K562 (cell line): ENCODE measurements around the gene POC1B. TPM values are rescaled to one million over a fixed set of nuclear protein-coding genes. Genes with fewer than 3 reads are reported as not detected.

Source experiments
- ATAC-seq: fragments of 200-7000 bp; cut with Tn5 transposase; 3 replicates; pipeline ENCODE4 v1.9.1; 2020; ENCODE audit warnings: moderate library complexity
- BruUV-seq: library from RNA; stranded (reverse); fragments of 400-500 nt; replicated peaks from 2 replicates; lab custom pipeline; 2021; lab: Mats Ljungman, UMichigan
- CTCF ChIA-PET: fragments of 300-600 bp; formaldehyde crosslinking; extraction: SDS; loops from one replicate; lab custom pipeline; 2021; ENCODE audit warnings: low intra/inter-chr PET ratio; lab: Yijun Ruan, JAX
- POLR2A ChIA-PET: fragments of 300-600, 350-650 bp; sonication (Branson Sonifier 250); formaldehyde crosslinking; extraction: SDS; loops from one replicate; lab custom pipeline; 2021; ENCODE audit warnings: antibody characterized with exemption, inconsistent platforms; lab: Yijun Ruan, JAX
- DNase-seq, 4 experiments: peaks; one replicate each; pipeline versions ENCODE4 v3.0.0 to v3.0.0-alpha.2; 2011 to 2018; ENCODE audit warnings: low spot score in 3 of 4, mixed read lengths in 3 of 4; ENCODE audit errors: extremely low read depth in 1 of 4
- FAIRE-seq: peaks from 2 replicates; lab custom pipeline; 2011; peaks lifted over from hg19 to GRCh38; lab: Jason Lieb, UNC
- H2AFZ ChIP-seq: 2 replicates; pipeline ENCODE4 v1.6.0; 2011; ENCODE audit warnings: low read depth, low read length, control low read depth, inconsistent platforms
- H3K27ac ChIP-seq: fragments of 200-600 bp; 3 replicates; pipeline ENCODE4 v1.8.0; 2011; ENCODE audit warnings: low read depth, mild to moderate bottlenecking, control low read depth, inconsistent platforms, low read length, moderate library complexity, mixed read lengths; ENCODE audit errors: extremely low read depth
- H3K27me3 ChIP-seq, 2 experiments: fragments of 300-600 bp in 1 of 2; 2 replicates in 1 of 2; 3 replicates in 1 of 2; pipeline versions ENCODE4 v1.6.0 to v1.8.0; 2011; ENCODE audit warnings: inconsistent platforms in 2 of 2, low read length in 2 of 2, mild to moderate bottlenecking in 1 of 2, mixed read lengths in 1 of 2, moderate library complexity in 1 of 2; ENCODE audit not compliant: control insufficient read depth in 2 of 2, insufficient read depth in 2 of 2
- H3K36me3 ChIP-seq: fragments of 300-600 bp; 3 replicates; pipeline ENCODE4 v1.8.0; 2011; ENCODE audit warnings: mild to moderate bottlenecking, low read length, inconsistent platforms; ENCODE audit not compliant: control insufficient read depth, insufficient read depth
- H3K4me1 ChIP-seq, 2 experiments: fragments of 200-600 bp in 1 of 2; replicated peaks in 1 of 2; 2 replicates in 1 of 2; 3 replicates in 1 of 2; pipeline versions ENCODE4 v1.5.1 to v1.8.0; 2011; ENCODE audit warnings: inconsistent platforms in 2 of 2, low read length in 2 of 2, mild to moderate bottlenecking in 1 of 2, mixed read lengths in 1 of 2, moderate library complexity in 1 of 2; ENCODE audit not compliant: control insufficient read depth in 2 of 2, insufficient read depth in 2 of 2
- H3K4me2 ChIP-seq: 2 replicates; pipeline ENCODE4 v1.6.1; 2011; ENCODE audit warnings: low read length, control low read depth, inconsistent platforms, mixed read lengths; ENCODE audit not compliant: insufficient read depth
- H3K4me3 ChIP-seq: fragments of 200-600 bp; sonication (generic), shearing (Covaris generic); 2 replicates; pipeline ENCODE4 v1.5.1; 2016; ENCODE audit warnings: control low read depth, inconsistent platforms
- H3K79me2 ChIP-seq: fragments of 200-600 bp; 3 replicates; pipeline ENCODE4 v1.8.0; 2011; ENCODE audit warnings: low read length, inconsistent platforms; ENCODE audit not compliant: control insufficient read depth, insufficient read depth
- H3K9ac ChIP-seq, 2 experiments: 2 replicates each; pipeline versions ENCODE4 v1.6.0 to v1.6.1; 2011; ENCODE audit warnings: low read depth in 2 of 2, low read length in 2 of 2, control low read depth in 1 of 2, inconsistent platforms in 1 of 2, mild to moderate bottlenecking in 1 of 2, mixed read lengths in 1 of 2; ENCODE audit not compliant: insufficient read depth in 1 of 2
- H3K9me1 ChIP-seq: one replicate; pipeline ENCODE4 v1.6.0; 2011; ENCODE audit warnings: inconsistent platforms, mild to moderate bottlenecking, low read length, moderate library complexity; ENCODE audit not compliant: control insufficient read depth, insufficient read depth
- H3K9me3 ChIP-seq: replicated peaks from 2 replicates; pipeline ENCODE4 v1.5.1; 2011; ENCODE audit warnings: low read depth, low read length, inconsistent platforms; ENCODE audit not compliant: control insufficient read depth, insufficient read depth
- H4K20me1 ChIP-seq: replicated peaks from 2 replicates; pipeline ENCODE4 v1.6.1; 2011; ENCODE audit warnings: low read length, inconsistent platforms, mixed read lengths; ENCODE audit not compliant: control insufficient read depth, insufficient read depth
- ETV5 ChIP-seq: sonication (generic); formaldehyde crosslinking; IDR thresholded peaks from 2 replicates; pipeline ENCODE4 v1.4.0; 2020; ENCODE audit warnings: low read depth, mild to moderate bottlenecking, missing genetic modification reagents
- HDAC3 ChIP-seq: fragments of 450-650 bp; IDR thresholded peaks from 2 replicates; pipeline ENCODE4 v1.6.1; 2018; ENCODE audit warnings: borderline replicate concordance, mild to moderate bottlenecking, moderate library complexity; ENCODE audit not compliant: partially characterized antibody
- HIVEP1 ChIP-seq: fragments of 250-450 bp; sonication (Bioruptor Pico); IDR thresholded peaks from 2 replicates; pipeline ENCODE4 v1.4.0; 2020; ENCODE audit warnings: mild to moderate bottlenecking
- HNRNPLL ChIP-seq: fragments of 200-400 bp; formaldehyde crosslinking; IDR thresholded peaks from 2 replicates; pipeline ENCODE4 v1.6.1; 2017; ENCODE audit warnings: low read length, low read depth, mild to moderate bottlenecking; ENCODE audit not compliant: poor library complexity, severe bottlenecking
- NONO ChIP-seq, 2 experiments: fragments of 200-400 bp in 1 of 2; fragments of 450-650 bp in 1 of 2; formaldehyde crosslinking in 1 of 2; IDR thresholded peaks; 2 replicates each; pipeline ENCODE4 v1.6.1; 2017; ENCODE audit warnings: low read depth in 2 of 2, mild to moderate bottlenecking in 2 of 2, moderate library complexity in 2 of 2, low read length in 1 of 2
- TAL1 ChIP-seq: fragments of 450-650 bp; IDR thresholded peaks from 2 replicates; pipeline ENCODE4 v1.6.1; 2016; ENCODE audit warnings: mild to moderate bottlenecking
- ZBTB17 ChIP-seq: fragments of 450-650 bp; formaldehyde crosslinking; IDR thresholded peaks from 2 replicates; pipeline ENCODE4 v1.4.0; 2020; ENCODE audit warnings: mild to moderate bottlenecking
- ZC3H8 ChIP-seq: fragments of 450-650 bp; IDR thresholded peaks from 2 replicates; pipeline ENCODE4 v1.6.1; 2017
- ZNF507 ChIP-seq: conservative IDR thresholded peaks from 2 replicates; pipeline ENCODE4 v1.6.1; 2017; ENCODE audit warnings: missing genetic modification characterization, missing compliant biosample characterization
- ZNF830 ChIP-seq: fragments of 250-450 bp; sonication (Bioruptor Pico); IDR thresholded peaks from 2 replicates; pipeline ENCODE4 v1.5.0; 2021; ENCODE audit warnings: mild to moderate bottlenecking
- WGBS: fragments of 100-300 bp; shearing (Covaris generic); methylation state at CpG from one replicate; pipeline ENCODE4 v1.1.6; 2016; ENCODE audit warnings: low coverage, mixed read lengths; ENCODE audit not compliant: insufficient coverage; ENCODE audit errors: missing lambda C conversion rate; 5-methylcytosine and 5-hydroxymethylcytosine counted together
- in situ Hi-C: fragments of 300-500 bp; cut with MboI; formaldehyde crosslinking; loops from 4 replicates; pipeline ENCODE4 v1.15.0; 2018; ENCODE audit warnings: inconsistent platforms, mixed read lengths
- intact Hi-C: fragments of 100-400 bp; cut with micrococcal nuclease; formaldehyde crosslinking; loops from 2 replicates; pipeline ENCODE4 v1.14.2; 2022
- polyA plus RNA-seq, 8 experiments: library from polyadenylated mRNA; depleted of rRNA in 4 of 8; stranded (reverse) in 5 of 8; unstranded in 3 of 8; fragments of >200 nt; fragmentation: Nextera tagmentation in 2 of 8; fragmentation: Illumina TruSeq in 1 of 8; extraction: Ambion mirVana in 2 of 8; extraction: Trizol in 1 of 8; gene quantifications; 2 replicates each; pipeline versions ENCODE4 v1.2.1 to v1.2.3, GENCODE V29; 2011 to 2014; ENCODE audit warnings: inconsistent platforms in 1 of 8, missing spikeins in 1 of 8
- total RNA-seq, 7 experiments: library from RNA; depleted of rRNA in 6 of 7; stranded (reverse); fragments of >200 nt in 6 of 7; fragmentation: Illumina TruSeq in 2 of 7; extraction: Trizol in 2 of 7; gene quantifications; 2 replicates each; pipeline versions ENCODE4 v1.2.1 to v1.2.3, GENCODE V29; 2011 to 2021; ENCODE audit warnings: low replicate concordance in 1 of 7
- TF ChIP-seq, protein P1 (sequence below): fragments of 450-650 bp; IDR thresholded peaks from 2 replicates; pipeline ENCODE4 v1.6.1; 2017; ENCODE audit warnings: mild to moderate bottlenecking, moderate library complexity
- TF ChIP-seq, protein P2 (sequence below): fragments of 450-650 bp; IDR thresholded peaks from 2 replicates; pipeline ENCODE4 v1.6.1; 2018; ENCODE audit warnings: mild to moderate bottlenecking, low read depth; ENCODE audit not compliant: partially characterized antibody
- TF ChIP-seq, protein P3 (sequence below): fragments of 450-650 bp; IDR thresholded peaks from one replicate; pipeline ENCODE4 v1.6.1; 2018; ENCODE audit warnings: mild to moderate bottlenecking, moderate library complexity; ENCODE audit not compliant: partially characterized antibody
- TF ChIP-seq, protein P4 (sequence below), 2 experiments: fragments of 200-800 bp in 1 of 2; sonication (Bioruptor generic) in 1 of 2; sonication (generic) in 1 of 2; formaldehyde crosslinking in 1 of 2; IDR thresholded peaks in 1 of 2; conservative IDR thresholded peaks in 1 of 2; 2 replicates each; pipeline versions ENCODE4 v1.5.0 to v1.6.1; 2016 to 2020; ENCODE audit warnings: missing compliant biosample characterization in 1 of 2, missing genetic modification characterization in 1 of 2, missing genetic modification reagents in 1 of 2
- TF ChIP-seq, protein P5 (sequence below): fragments of 450-650 bp; formaldehyde crosslinking; IDR thresholded peaks from 2 replicates; pipeline ENCODE4 v1.4.0; 2022; ENCODE audit warnings: missing genetic modification characterization

Gene POC1B
- total and polyA plus RNA-seq, 9 of the 15 experiments (the other 6 are each of a cell fraction or from before 2014, with no cell fraction given) = 4.5 to 16.1 (median 10.4) TPM

DNA sequence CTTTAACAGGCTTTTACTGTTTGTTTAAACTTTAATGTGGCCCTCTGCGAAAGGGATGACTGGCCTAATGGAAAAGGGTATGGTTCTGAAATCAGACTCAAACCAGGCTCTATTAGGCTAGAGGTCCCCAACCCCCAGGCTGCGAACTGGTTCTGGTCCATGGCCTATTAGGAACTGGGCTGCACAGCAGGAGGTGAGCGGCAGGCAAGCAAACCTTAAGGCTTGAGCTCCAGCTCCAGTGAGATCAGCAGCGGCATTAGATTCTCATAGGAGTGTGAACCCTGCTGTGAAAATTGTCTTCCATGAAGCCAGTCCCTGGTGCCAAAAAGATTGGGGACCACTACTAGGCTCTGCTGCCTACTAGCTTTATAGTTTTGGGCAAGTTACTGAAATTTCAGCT lies 12.3 kb downstream of the POC1B start:
- POLR2A ChIA-PET = interaction anchor here (0.6 to 2.1 kb wide), 3 partner anchors 9 to 25 kb away, joined by 3 to 8 read pairs (median 3); no protein-coding TSS in a partner anchor
- CTCF ChIA-PET = no interaction called here
- in situ Hi-C loops (no loop called here), intact Hi-C loops (no loop called here)
- ATAC-seq = no peak
- BruUV-seq = no TSS peak
- Histone ChIP-seq H2AFZ (no peak overlapping the region), H3K27me3 (no peaks in the 10 kb centered on the region), H3K4me1 (no peaks in the 10 kb centered on the region; a peak in 1 of 5 replicates), H3K27ac (no peak overlapping the region), H3K9me1 (no peaks in the 10 kb centered on the region), H3K9me3 (no peaks in the 10 kb centered on the region), H3K36me3 (no peaks in the 10 kb centered on the region), H3K9ac (no peak overlapping the region), H3K4me2 (no peak overlapping the region), H4K20me1 (no peaks in the 10 kb centered on the region; the same call in 1 of the 2 replicates), H3K4me3 (no peak overlapping the region), H3K79me2 (no peaks in the 10 kb centered on the region)
- DNase-seq = no peak
- WGBS = 70% methylated on average over 4 of the region's 4 CpGs
- TF ChIP-seq, protein P1, sequence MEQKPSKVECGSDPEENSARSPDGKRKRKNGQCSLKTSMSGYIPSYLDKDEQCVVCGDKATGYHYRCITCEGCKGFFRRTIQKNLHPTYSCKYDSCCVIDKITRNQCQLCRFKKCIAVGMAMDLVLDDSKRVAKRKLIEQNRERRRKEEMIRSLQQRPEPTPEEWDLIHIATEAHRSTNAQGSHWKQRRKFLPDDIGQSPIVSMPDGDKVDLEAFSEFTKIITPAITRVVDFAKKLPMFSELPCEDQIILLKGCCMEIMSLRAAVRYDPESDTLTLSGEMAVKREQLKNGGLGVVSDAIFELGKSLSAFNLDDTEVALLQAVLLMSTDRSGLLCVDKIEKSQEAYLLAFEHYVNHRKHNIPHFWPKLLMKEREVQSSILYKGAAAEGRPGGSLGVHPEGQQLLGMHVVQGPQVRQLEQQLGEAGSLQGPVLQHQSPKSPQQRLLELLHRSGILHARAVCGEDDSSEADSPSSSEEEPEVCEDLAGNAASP = no peak
- TF ChIP-seq, protein P2, sequence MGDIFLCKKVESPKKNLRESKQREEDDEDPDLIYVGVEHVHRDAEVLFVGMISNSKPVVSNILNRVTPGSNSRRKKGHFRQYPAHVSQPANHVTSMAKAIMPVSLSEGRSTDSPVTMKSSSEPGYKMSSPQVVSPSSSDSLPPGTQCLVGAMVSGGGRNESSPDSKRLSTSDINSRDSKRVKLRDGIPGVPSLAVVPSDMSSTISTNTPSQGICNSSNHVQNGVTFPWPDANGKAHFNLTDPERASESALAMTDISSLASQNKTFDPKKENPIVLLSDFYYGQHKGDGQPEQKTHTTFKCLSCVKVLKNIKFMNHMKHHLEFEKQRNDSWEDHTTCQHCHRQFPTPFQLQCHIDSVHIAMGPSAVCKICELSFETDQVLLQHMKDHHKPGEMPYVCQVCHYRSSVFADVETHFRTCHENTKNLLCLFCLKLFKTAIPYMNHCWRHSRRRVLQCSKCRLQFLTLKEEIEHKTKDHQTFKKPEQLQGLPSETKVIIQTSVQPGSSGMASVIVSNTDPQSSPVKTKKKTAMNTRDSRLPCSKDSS = no peak
- TF ChIP-seq ZC3H8 (no peak), NONO (IDR thresholded peaks at IDR 0.05; ENCODE audit: low read depth in 2 of 2, low read length in 1 of 2) (no peak), ZNF830 (no peak), HDAC3 (no peak), HNRNPLL (no peak), HIVEP1 (CRISPR knock-in tag) (no peak), ETV5 (CRISPR knock-in tag) (no peak), ZNF507 (tag) (no peak), TAL1 (no peak), ZBTB17 (CRISPR knock-in tag) (no peak)
- TF ChIP-seq, protein P3, sequence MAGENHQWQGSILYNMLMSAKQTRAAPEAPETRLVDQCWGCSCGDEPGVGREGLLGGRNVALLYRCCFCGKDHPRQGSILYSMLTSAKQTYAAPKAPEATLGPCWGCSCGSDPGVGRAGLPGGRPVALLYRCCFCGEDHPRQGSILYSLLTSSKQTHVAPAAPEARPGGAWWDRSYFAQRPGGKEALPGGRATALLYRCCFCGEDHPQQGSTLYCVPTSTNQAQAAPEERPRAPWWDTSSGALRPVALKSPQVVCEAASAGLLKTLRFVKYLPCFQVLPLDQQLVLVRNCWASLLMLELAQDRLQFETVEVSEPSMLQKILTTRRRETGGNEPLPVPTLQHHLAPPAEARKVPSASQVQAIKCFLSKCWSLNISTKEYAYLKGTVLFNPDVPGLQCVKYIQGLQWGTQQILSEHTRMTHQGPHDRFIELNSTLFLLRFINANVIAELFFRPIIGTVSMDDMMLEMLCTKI = no peak
- TF ChIP-seq, protein P4, sequence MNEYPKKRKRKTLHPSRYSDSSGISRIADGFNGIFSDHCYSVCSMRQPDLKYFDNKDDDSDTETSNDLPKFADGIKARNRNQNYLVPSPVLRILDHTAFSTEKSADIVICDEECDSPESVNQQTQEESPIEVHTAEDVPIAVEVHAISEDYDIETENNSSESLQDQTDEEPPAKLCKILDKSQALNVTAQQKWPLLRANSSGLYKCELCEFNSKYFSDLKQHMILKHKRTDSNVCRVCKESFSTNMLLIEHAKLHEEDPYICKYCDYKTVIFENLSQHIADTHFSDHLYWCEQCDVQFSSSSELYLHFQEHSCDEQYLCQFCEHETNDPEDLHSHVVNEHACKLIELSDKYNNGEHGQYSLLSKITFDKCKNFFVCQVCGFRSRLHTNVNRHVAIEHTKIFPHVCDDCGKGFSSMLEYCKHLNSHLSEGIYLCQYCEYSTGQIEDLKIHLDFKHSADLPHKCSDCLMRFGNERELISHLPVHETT (CRISPR knock-in tag; conservative IDR thresholded peaks at IDR 0.05 in 1 of 2, IDR thresholded peaks at IDR 0.05 in 1 of 2) = no peak
- TF ChIP-seq, protein P5, sequence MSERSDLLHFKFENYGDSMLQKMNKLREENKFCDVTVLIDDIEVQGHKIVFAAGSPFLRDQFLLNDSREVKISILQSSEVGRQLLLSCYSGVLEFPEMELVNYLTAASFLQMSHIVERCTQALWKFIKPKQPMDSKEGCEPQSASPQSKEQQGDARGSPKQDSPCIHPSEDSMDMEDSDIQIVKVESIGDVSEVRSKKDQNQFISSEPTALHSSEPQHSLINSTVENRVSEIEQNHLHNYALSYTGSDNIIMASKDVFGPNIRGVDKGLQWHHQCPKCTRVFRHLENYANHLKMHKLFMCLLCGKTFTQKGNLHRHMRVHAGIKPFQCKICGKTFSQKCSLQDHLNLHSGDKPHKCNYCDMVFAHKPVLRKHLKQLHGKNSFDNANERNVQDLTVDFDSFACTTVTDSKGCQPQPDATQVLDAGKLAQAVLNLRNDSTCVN (CRISPR knock-in tag) = no peak
- FAIRE-seq = no peak
